SIG-M5 (cell line): ENCODE measurements around the gene OBI1.

Experiments used
- DNase-seq: peaks from one replicate; lab custom pipeline; 2025; lab: John Stamatoyannopoulos, UW

Gene OBI1

DNA sequence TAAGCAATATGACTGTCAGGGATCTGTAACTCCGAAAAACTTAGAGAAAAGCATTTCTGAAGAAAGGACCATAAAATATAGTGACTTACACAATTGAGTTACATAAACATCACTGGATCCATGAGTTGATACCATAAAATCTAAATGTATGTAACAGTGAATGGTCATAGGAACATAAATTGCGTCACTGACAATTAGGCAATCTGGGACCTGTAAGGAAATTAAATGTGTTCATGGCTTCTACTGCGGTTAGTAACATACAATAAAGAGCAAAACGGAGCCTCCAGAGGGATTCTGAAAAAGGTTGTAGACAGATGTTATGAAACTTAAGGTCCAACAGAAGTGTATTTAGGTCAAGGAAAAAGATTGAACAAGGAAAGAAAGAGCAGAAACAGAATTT, 82.7 kb downstream of the OBI1 start:
- DNase-seq: no peak

- no peak for DNase-seq
These were observed 86.5 kb downstream of the OBI1 start for GRCh38 chr13:78572459-78572858.

DNA sequence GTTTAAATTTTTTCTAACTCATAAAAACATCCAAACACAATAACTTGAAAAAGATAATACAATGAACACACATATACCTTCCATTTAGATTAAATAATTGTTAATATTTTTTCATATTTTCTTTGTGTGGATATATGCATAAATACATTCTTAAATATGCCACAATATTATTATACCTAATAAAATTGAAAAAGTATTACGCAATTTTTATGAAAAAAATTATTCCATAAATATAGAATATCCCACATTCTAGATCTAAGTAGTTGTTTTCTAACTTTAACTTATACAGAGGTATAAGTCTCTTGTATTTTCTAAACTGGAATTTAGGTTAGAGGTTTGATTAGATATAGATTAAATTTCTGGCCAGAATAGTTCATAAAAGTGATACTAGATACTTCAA, 89.9 kb downstream of the OBI1 start:
- DNase-seq: no peak

DNA sequence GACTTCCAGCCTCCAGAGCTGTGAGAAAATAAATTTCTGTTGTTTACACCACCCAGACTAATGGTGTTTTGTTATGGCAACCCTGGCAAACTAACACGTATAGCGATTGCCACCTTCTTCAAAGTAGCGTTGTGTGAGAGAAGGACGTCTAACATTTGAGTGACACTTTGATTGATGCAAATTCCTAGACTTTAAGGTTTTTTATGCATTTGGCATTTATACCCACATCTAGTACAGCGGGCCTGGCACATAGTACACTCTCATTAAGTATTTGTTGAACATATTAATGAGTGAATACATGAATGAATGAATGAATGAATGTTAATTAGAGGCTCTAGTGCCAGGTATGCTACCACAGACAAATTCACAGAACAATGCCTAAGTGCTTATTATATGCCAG, 92.3 kb downstream of the OBI1 start:
- no peak for DNase-seq
